Fibroblast of lung (primary cell): ENCODE results near the gene NFYA.

ENCODE experiments used
- EZH2 ChIP-seq: IDR thresholded peaks from 2 replicates; pipeline ENCODE4 v1.5.1; 2012; ENCODE audit warnings: low read length, control low read depth, mild to moderate bottlenecking; ENCODE audit errors: missing control alignments
- TF ChIP-seq, protein P1 (sequence below), 2 donors: IDR thresholded peaks in 1 of 2; conservative IDR thresholded peaks in 1 of 2; 1 replicate in 1 of 2; 2 replicates in 1 of 2; pipeline ENCODE4 v1.5.1; 2011 to 2012; ENCODE audit warnings: low read length in 2 of 2, control low read depth in 1 of 2, inconsistent platforms in 1 of 2, low read depth in 1 of 2, mild to moderate bottlenecking in 1 of 2

DNA sequence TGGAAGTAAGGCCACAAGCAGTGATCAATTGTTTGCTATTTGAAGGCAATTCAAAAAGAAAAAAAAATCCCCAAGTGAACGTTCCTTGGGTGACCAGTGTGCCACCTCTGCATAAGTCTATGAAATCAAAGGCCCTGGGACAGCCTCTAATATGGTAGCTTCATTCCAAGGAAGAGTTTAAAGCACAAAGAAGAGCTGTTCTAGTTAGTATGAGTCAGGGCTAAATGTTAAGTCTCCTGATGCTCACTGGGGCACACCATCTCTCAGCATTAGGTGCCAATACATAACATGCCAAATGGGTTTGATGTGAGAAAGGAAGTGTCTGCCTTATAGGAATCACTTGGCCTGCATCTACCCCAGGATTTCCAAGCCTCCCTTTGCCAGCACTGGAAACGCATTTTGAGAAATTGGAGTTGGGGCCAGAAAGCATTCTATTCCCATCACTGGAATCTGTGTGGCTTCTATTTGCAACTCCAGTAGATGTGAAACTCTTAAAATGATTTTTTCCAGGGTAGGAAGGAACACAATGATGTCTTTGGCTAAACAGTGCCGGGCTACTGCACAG is 46.7 kb upstream of the NFYA start:
- TF ChIP-seq, protein P1, sequence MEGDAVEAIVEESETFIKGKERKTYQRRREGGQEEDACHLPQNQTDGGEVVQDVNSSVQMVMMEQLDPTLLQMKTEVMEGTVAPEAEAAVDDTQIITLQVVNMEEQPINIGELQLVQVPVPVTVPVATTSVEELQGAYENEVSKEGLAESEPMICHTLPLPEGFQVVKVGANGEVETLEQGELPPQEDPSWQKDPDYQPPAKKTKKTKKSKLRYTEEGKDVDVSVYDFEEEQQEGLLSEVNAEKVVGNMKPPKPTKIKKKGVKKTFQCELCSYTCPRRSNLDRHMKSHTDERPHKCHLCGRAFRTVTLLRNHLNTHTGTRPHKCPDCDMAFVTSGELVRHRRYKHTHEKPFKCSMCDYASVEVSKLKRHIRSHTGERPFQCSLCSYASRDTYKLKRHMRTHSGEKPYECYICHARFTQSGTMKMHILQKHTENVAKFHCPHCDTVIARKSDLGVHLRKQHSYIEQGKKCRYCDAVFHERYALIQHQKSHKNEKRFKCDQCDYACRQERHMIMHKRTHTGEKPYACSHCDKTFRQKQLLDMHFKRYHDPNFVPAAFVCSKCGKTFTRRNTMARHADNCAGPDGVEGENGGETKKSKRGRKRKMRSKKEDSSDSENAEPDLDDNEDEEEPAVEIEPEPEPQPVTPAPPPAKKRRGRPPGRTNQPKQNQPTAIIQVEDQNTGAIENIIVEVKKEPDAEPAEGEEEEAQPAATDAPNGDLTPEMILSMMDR (conservative IDR thresholded peaks at IDR 0.05 in 1 of 2, IDR thresholded peaks at IDR 0.05 in 1 of 2; ENCODE audit: low read depth in 1 of 2, low read length in 2 of 2), result no peak
- no peak for TF ChIP-seq EZH2
